Natural killer cell treated with Interleukin-12 subunit alpha and Interleukin-12 subunit beta and Interleukin-15 and Interleukin-18, amount 100 ng/mL, for 72 hours (primary cell): ENCODE results near the gene C6orf136. TPM values are rescaled to one million over a fixed set of nuclear protein-coding genes. Genes with fewer than 3 reads are reported as not detected.
"Not testable (repeated sequence)": the region's sequence is repeated elsewhere in the genome, so short reads cannot be mapped to it uniquely, and the experiment has no call there.

Source experiments
- ATAC-seq, 2 donors: fragments of 150-1000 bp; cut with Tn5 transposase in 1 of 2; sonication (Bioruptor Pico), chemical (Tn5 transposase) in 1 of 2; 2 replicates each; pipeline ENCODE4 v1.10.0; 2021
- DNase-seq: peaks from one replicate; pipeline ENCODE4 v3.0.0; 2022; ENCODE audit warnings: low spot score
- H3K27ac Mint-ChIP-seq, 2 donors: 1 replicate in 1 of 2; 2 replicates in 1 of 2; pipeline ENCODE4 v1.8.0; 2022; ENCODE audit warnings: mixed read lengths in 2 of 2, mild to moderate bottlenecking in 1 of 2, moderate library complexity in 1 of 2
- H3K27me3 Mint-ChIP-seq, 2 donors: 1 replicate in 1 of 2; 2 replicates in 1 of 2; pipeline ENCODE4 v1.8.0; 2022; ENCODE audit warnings: mixed read lengths in 2 of 2
- H3K36me3 Mint-ChIP-seq: one replicate; pipeline ENCODE4 v1.8.0; 2022; ENCODE audit warnings: mixed read lengths
- H3K4me1 Mint-ChIP-seq, 2 donors: 1 replicate in 1 of 2; 2 replicates in 1 of 2; pipeline ENCODE4 v1.8.0; 2022; ENCODE audit warnings: low read depth in 2 of 2, mixed read lengths in 2 of 2, mild to moderate bottlenecking in 1 of 2
- H3K4me3 Mint-ChIP-seq: one replicate; pipeline ENCODE4 v1.8.0; 2022; ENCODE audit warnings: mixed read lengths
- H3K9me3 Mint-ChIP-seq: 2 replicates; pipeline ENCODE4 v1.8.0; 2022; ENCODE audit warnings: mixed read lengths
- total RNA-seq, 2 donors: library from RNA; stranded (reverse); gene quantifications; one replicate each; pipeline ENCODE4 v1.2.3, GENCODE V29; 2022

C6orf136 gene
- total RNA-seq, 2 donors from 2014 or later = 29.6 to 32.5 TPM

GRCh38 chr6:30657454-30657853, 10.5 kb downstream of the C6orf136 start:
- H3K36me3 Mint-ChIP-seq = peaks cover 54% of the 10 kb centered on the region
- peak overlapping the region in 1 of 2 donors; percentile 1 for H3K27ac Mint-ChIP-seq
- no peak overlapping the region for H3K4me3 Mint-ChIP-seq
- no peak for DNase-seq
- no peaks in the 10 kb centered on the region for H3K9me3 Mint-ChIP-seq
- peaks cover 0 to 7% of the 10 kb centered on the region in 2 donors for H3K4me1 Mint-ChIP-seq
- ATAC-seq = no peak
- H3K27me3 Mint-ChIP-seq = no peaks in the 10 kb centered on the region

DNA sequence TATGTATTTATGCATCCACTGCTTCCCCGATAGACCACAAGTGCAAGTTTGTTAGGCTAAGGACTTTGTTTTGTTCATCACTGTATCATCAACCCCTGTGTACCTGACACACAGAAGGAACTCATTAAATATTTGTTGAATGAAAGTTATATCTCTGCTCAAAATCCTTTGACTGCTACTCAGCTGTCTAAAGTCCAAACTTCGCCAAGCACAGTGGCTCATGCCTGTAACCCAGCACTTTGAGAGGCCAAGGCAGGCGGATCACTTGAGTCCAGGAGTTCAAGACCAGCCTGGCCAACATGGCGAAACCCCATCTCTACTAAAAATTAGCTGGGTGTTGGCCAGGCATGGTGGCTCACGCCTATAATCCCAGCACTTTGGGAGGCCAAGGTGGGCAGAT, 11.0 kb downstream of the C6orf136 start:
- Mint-ChIP-seq H3K27ac (peak overlapping the region in 1 of 2 donors; percentile 1), H3K36me3 (peaks cover 57% of the 10 kb centered on the region)
- not testable (repeated sequence) for H3K9me3 Mint-ChIP-seq, H3K4me3 Mint-ChIP-seq, H3K27me3 Mint-ChIP-seq, H3K4me1 Mint-ChIP-seq, ATAC-seq, DNase-seq

DNA sequence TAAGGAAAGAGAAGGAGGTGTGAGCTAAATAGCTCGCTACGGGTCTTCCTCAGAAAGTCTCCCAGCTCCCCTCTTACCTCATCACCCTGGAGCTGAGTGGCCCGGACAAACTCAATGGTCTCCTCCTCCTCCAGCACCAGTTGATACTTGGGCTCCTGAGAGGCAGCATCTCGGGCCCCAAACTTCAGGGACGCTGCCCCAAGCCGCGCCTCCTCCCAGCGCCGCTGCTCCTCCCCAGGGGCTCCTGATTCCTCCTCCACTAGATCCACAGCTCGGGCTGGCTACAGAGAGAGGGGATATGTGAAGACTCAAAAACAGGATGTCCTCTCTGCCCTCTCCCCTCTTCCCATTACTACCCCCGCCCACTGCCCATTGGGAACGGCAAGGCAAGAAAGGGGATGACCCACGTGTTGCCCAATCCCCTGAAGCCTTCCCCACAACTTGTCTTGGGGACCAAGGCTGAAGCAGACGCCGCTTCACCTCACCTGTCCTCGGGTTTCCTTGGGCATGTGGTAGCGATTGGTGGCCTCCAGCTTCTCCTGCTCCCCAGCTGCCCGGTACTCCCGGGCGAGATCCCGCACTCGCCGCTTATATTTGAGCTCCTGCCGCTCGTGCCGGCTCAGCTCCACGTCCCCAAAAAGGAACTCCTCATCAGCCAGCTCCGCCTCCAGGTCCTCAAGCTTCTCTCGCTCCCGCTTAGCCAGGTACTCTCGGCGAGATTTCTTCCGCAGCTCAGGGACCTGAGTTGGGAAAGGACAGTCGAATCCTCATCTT, 18.2 kb downstream of the C6orf136 start:
- Mint-ChIP-seq H3K4me3 (no peak overlapping the region), H3K9me3 (no peaks in the 10 kb centered on the region), H3K4me1 (peaks cover 1 to 6% of the 10 kb centered on the region in 2 donors), H3K27ac (peak overlapping the region in 1 of 2 donors; percentile 43), H3K36me3 (peaks cover 23% of the 10 kb centered on the region), H3K27me3 (no peaks in the 10 kb centered on the region)
- ATAC-seq = no peak
- no peak for DNase-seq

- Mint-ChIP-seq H3K4me1 (peaks cover 13% of the 10 kb centered on the region in 2 donors), H3K36me3 (peaks cover 28% of the 10 kb centered on the region)
- H3K9me3 Mint-ChIP-seq, H3K4me3 Mint-ChIP-seq, ATAC-seq, H3K27me3 Mint-ChIP-seq, H3K27ac Mint-ChIP-seq, DNase-seq: not testable (repeated sequence)
Observed at GRCh38 chr6:30666300-30666699, 19.4 kb downstream of the C6orf136 start.

GRCh38 chr6:30670760-30671527, 24.0 kb downstream of the C6orf136 start:
- Mint-ChIP-seq H3K9me3 (no peaks in the 10 kb centered on the region), H3K27me3 (no peaks in the 10 kb centered on the region), H3K27ac (peak overlapping the region; percentile 29 to 39), H3K4me1 (peaks cover 16 to 29% of the 10 kb centered on the region in 2 donors), H3K4me3 (peak overlapping the region; percentile 76), H3K36me3 (peaks cover 8% of the 10 kb centered on the region)
- no peak for ATAC-seq
- no peak for DNase-seq

GRCh38 chr6:30672445-30673253, 25.7 kb downstream of the C6orf136 start, which contains the start of gene DHX16:
Gene DHX16 (minus strand): TSS chr6:30673006. CDS start chr6:30672841, 165 bp downstream.
- H3K27ac Mint-ChIP-seq = peak within 1 kb of the TSS; percentile 67 to 84
- H3K36me3 Mint-ChIP-seq = peaks cover 16% of the 10 kb centered on the region
- no peaks in the 10 kb centered on the region for H3K27me3 Mint-ChIP-seq
- H3K4me1 Mint-ChIP-seq = peaks cover 23 to 35% of the 10 kb centered on the region in 2 donors
- peak within 1 kb of the TSS; percentile 76 for H3K4me3 Mint-ChIP-seq
- ATAC-seq (peak; percentile 87 to 92), DNase-seq (peak; percentile 94)
- no peaks in the 10 kb centered on the region for H3K9me3 Mint-ChIP-seq

DNA sequence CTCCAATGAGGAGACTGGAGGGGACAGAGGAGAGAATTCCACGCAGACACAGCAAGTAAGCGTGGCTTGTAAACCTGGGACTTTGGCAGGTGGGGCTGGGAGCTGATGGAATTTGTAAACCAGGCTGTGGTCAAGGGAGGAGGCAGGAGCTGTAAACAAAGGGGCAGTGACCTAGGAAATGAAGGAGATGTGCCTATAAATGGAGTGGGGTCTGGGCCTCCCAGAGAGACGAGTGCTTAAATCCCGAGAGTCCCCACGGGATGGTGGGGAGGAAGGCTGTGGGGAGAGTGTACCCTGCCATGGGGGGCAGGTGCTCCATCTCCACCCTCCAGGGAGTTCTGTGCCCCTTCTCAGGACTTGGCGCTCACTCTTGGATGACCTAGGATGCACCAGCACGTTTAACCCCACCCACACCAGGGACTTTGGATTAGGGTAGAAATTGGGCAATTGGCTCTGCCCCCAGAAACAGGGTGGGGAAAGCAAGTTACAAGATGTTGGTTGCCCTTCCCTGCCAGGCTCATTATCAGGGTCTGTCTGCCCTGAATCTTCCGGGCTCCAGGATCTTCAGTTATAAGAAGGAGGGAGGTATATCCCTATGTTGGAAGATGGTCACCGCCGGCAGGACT, 29.8 kb downstream of the C6orf136 start:
- no peaks in the 10 kb centered on the region for H3K9me3 Mint-ChIP-seq
- peaks cover 24% of the 10 kb centered on the region for H3K36me3 Mint-ChIP-seq
- H3K4me1 Mint-ChIP-seq = peaks cover 39 to 44% of the 10 kb centered on the region in 2 donors
- H3K27ac Mint-ChIP-seq = peak overlapping the region; percentile 53 to 65
- no peaks in the 10 kb centered on the region for H3K27me3 Mint-ChIP-seq
- peak overlapping the region; percentile 7 for H3K4me3 Mint-ChIP-seq
- ATAC-seq = no peak
- DNase-seq = no peak

GRCh38 chr6:30678964-30679726, 32.2 kb downstream of the C6orf136 start:
- no peaks in the 10 kb centered on the region for H3K27me3 Mint-ChIP-seq
- peak overlapping the region; percentile 100 for H3K4me3 Mint-ChIP-seq
- H3K36me3 Mint-ChIP-seq = peaks cover 43% of the 10 kb centered on the region
- peak; percentile 91 for DNase-seq
- H3K4me1 Mint-ChIP-seq = peaks cover 44 to 46% of the 10 kb centered on the region in 2 donors
- peak; percentile 53 to 66 for ATAC-seq
- H3K9me3 Mint-ChIP-seq = no peaks in the 10 kb centered on the region
- peak overlapping the region; percentile 98 for H3K27ac Mint-ChIP-seq

DNA sequence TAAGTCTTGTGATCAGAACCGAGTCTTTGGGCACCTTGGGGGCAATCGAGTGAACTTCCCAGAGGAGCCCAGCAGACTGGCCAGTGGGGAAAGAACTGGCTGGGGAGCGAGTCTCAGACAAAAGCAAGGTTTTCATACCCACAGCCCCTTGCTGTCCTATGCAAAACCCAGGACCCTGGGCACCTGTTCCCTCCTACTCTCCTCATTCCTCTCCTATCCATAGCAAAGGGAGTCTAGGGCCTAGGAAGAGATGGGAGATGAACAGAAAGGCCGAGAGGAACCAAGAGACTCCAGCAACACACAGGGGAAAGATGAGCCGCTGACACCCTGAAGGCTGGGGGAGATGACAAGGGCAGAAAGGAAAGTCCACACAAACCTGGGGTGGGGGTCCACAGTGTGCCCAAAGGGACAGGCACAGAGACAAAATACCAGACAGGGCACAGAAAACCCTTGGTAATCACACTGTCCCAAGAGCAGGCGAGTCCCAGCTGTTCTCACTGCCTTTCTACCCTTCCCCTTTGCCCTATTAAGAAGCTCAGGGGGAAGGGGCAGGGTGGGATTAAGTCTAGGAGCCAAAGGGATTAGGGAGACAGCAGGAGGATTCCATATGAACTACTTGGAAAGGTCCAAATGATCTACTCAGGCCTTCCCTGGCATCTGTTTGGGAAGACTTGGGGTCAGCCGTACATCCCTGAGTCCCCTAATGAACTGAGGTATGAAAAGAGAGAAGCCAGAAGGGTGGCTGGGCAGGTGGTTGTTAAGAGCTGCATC, 33.0 kb downstream of the C6orf136 start:
- DNase-seq = no peak
- no peaks in the 10 kb centered on the region for H3K27me3 Mint-ChIP-seq

DNA sequence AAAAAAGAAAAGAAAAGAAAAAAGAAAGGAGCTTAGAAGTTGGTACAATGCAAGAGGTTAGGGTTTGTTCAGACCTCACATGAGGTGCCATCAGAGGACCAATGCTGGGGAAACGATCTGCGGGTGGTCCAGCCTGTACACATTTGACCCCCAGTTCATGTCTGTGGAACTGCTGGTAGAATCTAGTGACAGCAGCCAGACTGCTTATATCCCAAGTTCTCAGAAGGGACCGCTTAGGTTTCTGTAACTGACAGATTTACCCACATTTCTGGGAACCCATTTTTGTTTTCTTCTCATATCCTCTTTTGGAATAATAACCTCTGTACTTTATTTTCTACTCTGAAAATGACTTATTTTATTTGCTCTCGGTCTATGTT, 34.8 kb downstream of the C6orf136 start:
- Mint-ChIP-seq H3K4me3 (peak overlapping the region; percentile 100), H3K4me1 (peaks cover 49 to 55% of the 10 kb centered on the region in 2 donors), H3K27ac (peak overlapping the region; percentile 98), H3K36me3 (peaks cover 53% of the 10 kb centered on the region), H3K9me3 (no peaks in the 10 kb centered on the region), H3K27me3 (no peaks in the 10 kb centered on the region)
- DNase-seq (no peak), ATAC-seq (no peak)

More for the DNA sequence above, 33.0 kb downstream of the C6orf136 start:
- no peak for ATAC-seq
- peaks cover 46 to 48% of the 10 kb centered on the region in 2 donors for H3K4me1 Mint-ChIP-seq
- peak overlapping the region; percentile 98 for H3K27ac Mint-ChIP-seq
- H3K4me3 Mint-ChIP-seq = peak overlapping the region; percentile 100
- no peaks in the 10 kb centered on the region for H3K9me3 Mint-ChIP-seq
- H3K36me3 Mint-ChIP-seq = peaks cover 48% of the 10 kb centered on the region

DNA sequence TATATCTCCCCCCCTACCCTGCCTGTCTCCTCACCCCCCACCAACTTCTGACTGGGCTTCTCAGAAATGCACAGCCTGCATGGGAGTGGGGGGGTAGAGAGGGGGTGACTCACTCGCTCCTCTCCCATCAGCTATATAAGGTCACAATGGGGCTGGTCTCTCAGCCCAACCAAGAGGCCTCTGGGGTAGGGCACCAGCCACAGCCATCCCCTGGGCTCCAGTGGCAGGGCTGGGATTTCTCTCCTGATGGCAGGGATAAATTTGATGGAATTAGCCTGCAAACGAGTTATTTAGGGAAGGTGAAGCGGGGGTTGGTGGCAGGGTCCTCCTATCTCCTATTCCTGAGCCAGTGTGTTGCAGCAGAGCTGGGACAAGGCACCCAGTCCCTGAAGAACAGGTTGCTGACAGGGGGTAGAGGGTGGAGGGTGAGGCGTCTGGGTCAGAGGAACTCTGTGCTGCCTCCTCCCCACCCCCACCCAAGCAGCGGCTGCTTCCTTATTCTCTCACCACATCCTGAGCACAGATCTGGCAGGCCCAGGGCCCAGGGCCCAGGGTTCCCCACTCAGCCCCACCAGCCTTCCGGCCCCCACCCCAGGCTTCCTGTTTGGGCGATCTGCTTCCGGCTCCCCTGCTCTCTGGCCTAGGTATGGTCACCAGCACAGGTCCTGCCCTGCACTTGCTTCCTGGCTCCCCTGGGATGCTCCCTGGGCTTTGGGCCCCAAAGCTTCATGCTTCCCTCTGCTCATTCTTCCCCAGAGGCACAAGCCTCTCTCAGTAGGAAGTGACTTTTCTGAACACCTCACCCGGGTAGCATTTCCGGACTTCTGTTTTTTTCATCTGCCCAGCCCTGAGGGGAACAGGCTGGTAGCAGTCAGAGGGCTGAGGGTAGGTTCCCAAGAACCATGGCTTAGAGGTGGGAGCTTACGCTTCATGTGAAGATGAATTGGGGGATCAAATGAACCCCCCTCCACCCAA, 35.5 kb downstream of the C6orf136 start:
- Mint-ChIP-seq H3K4me1 (peaks cover 49 to 56% of the 10 kb centered on the region in 2 donors), H3K4me3 (peak overlapping the region; percentile 100), H3K9me3 (no peaks in the 10 kb centered on the region), H3K27ac (peak overlapping the region; percentile 98), H3K27me3 (no peaks in the 10 kb centered on the region), H3K36me3 (peaks cover 53% of the 10 kb centered on the region)
- peak; percentile 94 for DNase-seq
- peak; percentile 82 for ATAC-seq
